ENCODE data around the gene CCDC40.

GRCh38 chr17:80137131-80137530 lies 100.7 kb downstream of the CCDC40 start:
- TF ChIP-seq EGR1 (IDR thresholded peaks at IDR 0.05) (no peak), REST (IDR thresholded peaks at IDR 0.05; ENCODE audit: low read depth) (no peak), EP300 (IDR thresholded peaks at IDR 0.05; ENCODE audit: borderline replicate concordance) (no peak), YY1 (IDR thresholded peaks at IDR 0.05; ENCODE audit: low read depth) (no peak), CREB1 (IDR thresholded peaks at IDR 0.05; ENCODE audit: low read depth) (no peak), TAF1 (IDR thresholded peaks at IDR 0.05; ENCODE audit: low read depth) (no peak), CEBPB (IDR thresholded peaks at IDR 0.05) (no peak), RAD21 (IDR thresholded peaks at IDR 0.05; ENCODE audit: low read depth) (no peak), TCF12 (IDR thresholded peaks at IDR 0.05; ENCODE audit: low read depth) (no peak), NFIC (IDR thresholded peaks at IDR 0.05) (no peak)
- TF ChIP-seq, protein P1, sequence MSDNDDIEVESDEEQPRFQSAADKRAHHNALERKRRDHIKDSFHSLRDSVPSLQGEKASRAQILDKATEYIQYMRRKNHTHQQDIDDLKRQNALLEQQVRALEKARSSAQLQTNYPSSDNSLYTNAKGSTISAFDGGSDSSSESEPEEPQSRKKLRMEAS (IDR thresholded peaks at IDR 0.05), result no peak

Measured in Ishikawa (cell line).